Stimulated activated CD8-positive, alpha-beta memory T cell treated with anti-CD3 and anti-CD28 coated beads, Interleukin-15, amount 100 ng/mL, for 24 hours (primary cell): ENCODE measurements around the gene NREP.
"Not testable (repeated sequence)": the region's sequence is repeated elsewhere in the genome, so short reads cannot be mapped to it uniquely, and the experiment has no call there.

Source experiments
- DNase-seq: peaks from one replicate; pipeline ENCODE4 v3.0.0-alpha.2; 2020; ENCODE audit warnings: low read depth

NREP gene

GRCh38 chr5:111739416-111739815 is 17.6 kb downstream of the NREP start:
- no peak for DNase-seq

GRCh38 chr5:111738118-111738517 is 18.9 kb downstream of the NREP start:
- no peak for DNase-seq

- DNase-seq: no peak
Observed at GRCh38 chr5:111737716-111738115, 19.3 kb downstream of the NREP start.

DNA sequence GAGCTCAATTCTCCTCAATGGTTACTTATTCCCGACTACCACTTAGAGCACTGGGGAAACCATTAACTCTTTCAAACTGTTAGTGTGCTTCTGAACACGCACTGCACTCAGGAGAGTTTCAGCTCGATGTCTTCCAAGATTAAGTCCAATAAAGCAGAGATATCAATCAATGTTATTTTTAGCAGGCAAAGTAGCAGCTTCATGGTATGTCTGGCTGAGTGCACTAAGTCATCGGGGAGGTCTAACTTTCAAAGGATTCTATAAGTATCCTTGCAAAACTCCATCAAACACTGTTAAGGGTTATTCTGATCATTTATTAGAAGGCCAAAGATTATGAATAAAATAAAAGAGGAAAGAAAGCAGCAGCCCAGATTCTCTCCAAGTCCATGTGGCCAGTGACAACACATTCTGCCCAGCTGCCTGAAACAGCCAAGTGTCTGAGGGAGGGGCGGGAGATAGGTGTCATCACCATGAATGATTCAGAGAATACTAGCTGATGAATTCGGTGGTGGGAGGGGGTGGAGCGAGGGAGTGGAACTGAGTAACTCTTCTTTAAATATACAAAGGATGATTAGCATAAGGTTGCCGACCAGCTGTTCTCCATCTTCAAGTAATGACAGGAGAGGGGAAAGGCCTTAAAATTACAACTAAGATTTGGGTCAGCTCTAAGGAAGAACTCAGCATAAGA is 21.3 kb downstream of the NREP start:
- DNase-seq: no peak

DNA sequence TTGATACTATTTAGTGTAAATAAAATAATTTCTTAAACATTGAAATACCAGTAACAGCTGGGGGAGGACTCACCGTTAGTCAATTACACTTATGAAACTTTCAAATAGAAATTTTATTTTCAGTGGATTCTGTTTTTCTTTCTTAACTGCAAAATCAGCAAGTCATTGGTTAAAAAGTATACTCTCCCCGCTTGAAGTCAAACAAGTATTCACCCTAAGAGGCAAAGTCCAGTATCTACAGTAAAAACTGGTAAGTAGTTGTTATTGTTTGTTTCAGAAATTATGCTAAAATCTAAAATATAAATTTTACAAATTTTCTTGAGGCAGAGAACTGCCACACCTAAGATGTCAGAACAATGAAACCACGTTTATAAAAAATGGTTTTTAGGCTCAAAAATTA is 22.4 kb downstream of the NREP start:
- DNase-seq: no peak

DNA sequence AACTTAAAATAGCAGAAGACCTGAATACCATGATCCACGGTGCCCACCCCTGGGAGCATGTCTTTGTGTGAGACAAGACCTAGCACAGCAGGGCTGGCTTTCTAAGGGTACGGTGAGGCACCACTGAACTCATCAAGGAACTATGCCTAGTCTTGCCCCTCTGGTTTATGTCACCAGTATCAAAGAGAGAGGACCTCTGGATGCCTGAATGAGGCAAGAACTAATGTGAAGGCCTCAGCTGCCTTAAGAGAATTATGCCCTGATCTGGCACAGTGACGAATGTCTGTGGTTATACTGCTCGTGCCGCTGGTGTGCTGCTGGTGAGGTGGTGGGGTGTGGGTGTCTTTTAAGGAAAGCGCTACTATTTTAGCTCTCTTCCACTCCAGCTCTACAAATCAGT is 23.0 kb downstream of the NREP start:
- no peak for DNase-seq

DNA sequence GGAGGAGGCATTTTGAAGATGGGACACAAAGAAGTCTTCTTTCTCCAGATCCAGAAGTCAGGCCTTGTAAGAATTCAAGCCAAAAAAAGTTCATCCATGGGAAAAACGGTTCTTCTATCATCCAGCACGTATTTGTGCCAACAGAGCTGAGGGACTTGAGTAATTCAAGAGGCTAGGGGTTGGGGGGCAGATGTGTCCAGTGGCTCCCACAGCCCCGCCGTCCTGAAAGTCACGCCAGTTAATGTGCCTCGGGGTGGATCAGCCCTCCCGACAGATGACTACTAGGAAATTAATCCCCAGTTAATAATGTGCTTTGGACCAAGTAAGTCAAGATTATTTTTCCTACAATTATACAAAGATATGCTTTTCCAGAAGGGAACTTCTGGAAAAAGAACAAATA is 23.4 kb downstream of the NREP start:
- DNase-seq: no peak

DNA sequence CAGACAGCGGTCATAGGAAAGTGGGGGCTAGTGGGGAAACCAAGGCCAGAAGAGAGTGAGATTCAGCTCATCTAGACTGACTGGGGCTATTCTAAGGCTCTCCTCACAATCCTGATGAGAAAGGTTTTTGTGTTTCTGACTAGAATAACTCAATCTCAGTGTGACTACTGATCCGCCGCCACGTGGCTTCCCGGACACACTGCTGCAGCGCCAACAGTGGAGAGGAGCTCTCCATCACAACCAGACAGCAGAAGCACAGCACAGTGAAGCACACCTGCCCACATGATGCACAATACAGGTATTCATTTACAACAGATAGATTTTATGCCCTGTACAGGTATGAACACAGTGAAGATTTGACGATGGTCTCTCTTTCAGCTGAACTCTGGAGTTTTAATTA is 25.4 kb downstream of the NREP start:
- no peak for DNase-seq

- DNase-seq: no peak
Observed at GRCh38 chr5:111730659-111731382, 26.2 kb downstream of the NREP start.

GRCh38 chr5:111728941-111729340 is 28.1 kb downstream of the NREP start:
- DNase-seq: no peak

- no peak for DNase-seq
Observed at GRCh38 chr5:111726986-111727385, 30.0 kb downstream of the NREP start.

DNA sequence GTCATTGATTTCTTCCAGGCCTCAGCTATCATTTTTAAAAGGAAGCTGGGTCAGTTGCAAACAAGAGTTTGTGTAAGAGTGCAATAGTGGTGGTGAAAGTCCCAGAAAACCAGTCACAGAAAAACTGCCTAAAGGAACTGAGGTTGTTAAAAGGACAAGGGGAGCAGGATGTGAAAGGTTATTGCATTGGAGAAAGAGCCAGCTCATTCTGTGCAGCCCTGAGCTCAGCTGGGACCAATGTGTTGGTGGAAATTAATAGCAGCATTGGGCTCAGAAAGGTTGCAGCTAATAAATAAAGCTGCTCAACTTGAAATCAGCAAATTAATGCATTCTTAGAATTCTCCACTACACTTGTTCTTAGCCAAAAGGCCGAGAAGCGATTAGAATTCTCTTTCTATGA is 34.9 kb downstream of the NREP start:
- no peak for DNase-seq

DNA sequence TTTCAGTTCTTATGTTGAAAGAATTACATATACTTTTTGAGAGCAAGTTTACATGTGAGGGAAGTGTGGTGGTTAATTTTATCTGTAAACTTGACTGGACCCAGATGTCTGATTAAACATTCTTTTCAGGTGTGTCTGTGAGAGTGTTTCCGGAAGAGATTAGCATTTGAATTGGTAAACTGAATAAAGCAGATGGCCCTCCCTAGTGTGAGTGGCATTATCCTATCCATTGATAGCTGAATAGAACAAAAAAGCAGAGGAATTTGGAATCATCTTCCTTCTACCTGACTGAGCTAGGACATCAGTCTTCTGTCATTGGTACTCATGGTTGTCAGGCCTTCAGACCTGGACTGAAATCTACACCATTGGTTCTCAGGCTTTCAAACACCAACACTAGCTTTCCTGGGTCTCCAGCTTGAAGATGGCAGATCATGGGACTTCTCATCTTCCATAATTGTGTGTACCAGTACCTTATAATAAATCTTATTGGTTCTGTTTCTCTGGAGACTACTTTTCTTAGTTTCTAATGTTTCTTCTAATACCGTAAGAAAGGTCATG is 36.6 kb downstream of the NREP start:
- DNase-seq: no peak

DNA sequence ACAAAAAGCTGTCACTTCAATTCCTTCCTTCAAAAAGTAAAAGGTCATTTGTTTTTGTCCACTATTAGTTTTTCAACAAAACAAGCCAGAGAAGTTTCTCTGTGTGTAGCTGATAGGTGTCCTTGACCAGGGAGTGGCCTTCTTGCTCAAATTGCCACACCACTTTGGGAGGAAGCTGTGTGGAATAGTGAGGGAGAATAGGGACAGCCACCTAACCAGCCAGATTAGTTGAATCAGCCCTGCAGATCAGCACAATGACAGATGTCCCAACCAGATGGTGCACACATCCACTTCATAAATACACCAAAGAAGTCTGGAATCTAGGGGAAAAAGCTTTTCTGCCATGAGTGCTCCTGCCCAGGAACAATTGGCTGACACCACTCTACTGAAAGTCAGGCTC is 37.2 kb downstream of the NREP start:
- no peak for DNase-seq

GRCh38 chr5:111716789-111717188 is 40.2 kb downstream of the NREP start:
- not testable (repeated sequence) for DNase-seq

DNA sequence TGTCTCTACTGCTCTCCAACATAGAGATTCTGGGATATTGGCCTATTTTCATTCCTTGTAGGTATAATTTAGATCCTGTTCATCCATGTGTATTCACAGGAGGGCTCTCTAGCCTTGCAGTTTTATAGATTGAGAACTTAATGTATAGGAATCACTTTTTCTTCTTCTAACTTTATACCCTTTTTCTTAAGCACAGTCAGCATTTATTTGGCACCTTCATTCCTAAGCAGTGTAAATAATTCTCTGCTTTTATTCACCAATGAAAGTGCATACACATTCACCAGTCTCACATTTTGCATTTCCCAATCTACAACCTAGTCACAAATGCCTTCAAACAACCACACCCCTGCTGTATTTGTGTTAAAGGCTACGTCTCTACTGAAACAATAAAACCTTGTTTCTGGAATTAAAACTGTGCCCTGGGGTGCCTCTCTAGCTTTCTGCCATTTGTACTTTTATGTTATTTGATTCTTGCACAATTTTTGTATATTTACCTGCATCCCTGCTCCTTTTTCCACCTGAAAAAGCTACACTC is 49.3 kb downstream of the NREP start:
- DNase-seq: no peak

- DNase-seq: no peak
Observed at GRCh38 chr5:111706345-111706744, 50.6 kb downstream of the NREP start.

- DNase-seq: no peak
Observed at GRCh38 chr5:111704452-111705085, 52.4 kb downstream of the NREP start.

DNA sequence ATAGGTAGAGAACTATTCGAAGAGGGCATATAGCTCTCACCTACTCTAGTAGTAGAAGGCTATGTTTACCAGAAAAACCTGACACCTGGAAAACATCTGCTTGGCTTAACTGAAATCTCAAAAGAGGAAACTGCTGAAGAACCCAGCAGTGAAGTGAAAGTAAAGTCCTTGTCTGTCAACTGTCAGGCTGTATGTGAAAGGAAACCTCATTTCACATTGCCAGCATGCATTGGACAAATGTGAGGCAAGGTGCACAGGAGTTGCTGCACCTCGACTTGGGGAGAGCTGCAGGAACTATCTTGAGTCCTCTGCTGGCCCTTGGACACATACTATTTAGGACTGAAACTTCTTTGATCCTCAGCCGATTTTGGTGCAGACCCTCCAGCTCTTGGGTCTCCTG is 53.3 kb downstream of the NREP start:
- no peak for DNase-seq

- no peak for DNase-seq
Observed at GRCh38 chr5:111699976-111700375, 57.0 kb downstream of the NREP start.

GRCh38 chr5:111699324-111699723 is 57.7 kb downstream of the NREP start:
- DNase-seq: no peak

DNA sequence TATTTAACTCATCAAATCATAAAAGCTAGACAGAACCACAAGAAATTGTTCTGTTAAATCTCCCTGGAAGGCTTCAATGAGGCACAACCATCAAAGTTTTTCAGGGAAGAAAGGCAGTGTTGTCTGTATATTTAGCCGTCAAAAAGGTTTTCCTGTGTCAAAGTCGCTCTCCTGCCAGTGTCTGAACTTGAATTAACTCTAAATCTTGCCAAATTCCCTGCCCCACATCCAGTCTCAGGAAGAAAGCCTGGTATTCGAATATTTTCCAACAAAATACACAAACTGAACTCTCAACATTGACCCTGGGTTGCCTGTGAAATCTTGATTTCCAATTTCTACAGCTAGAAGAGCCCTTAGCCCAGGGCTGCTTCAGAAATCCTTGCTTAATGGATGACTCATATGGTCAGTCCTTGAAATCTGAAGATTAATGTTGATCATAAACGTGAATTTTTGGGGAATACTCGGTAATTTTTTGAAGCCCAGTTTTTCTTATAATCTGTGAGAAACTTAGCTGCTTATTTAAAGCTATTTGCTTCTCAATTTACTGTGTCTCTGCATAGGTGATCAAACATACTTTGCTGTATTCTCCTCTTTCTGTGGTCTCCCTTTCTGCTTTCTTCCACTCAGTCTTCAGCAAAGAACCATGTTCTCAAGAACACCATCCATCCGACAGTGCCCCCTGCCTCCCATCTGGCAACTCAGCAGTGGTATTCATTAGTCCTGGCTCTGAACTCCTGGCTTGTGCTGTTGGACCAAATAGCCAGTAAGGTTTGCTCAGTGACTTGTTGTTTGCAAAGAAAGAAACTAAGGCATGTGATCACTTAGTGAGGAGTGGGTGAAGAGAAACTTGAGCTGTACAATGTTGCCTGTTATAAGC is 58.9 kb downstream of the NREP start:
- DNase-seq: no peak
